GM12874 (cell line): ENCODE measurements around the gene MYH10.

Source experiments
- CTCF ChIP-seq: IDR thresholded peaks from 2 replicates; pipeline ENCODE4 v1.5.1; 2011; ENCODE audit warnings: low read depth, mild to moderate bottlenecking, control low read depth, low read length, moderate library complexity; ENCODE audit not compliant: insufficient read depth

The MYH10 gene

GRCh38 chr17:8455665-8456209, 174.8 kb downstream of the MYH10 start:
- no peak for TF ChIP-seq CTCF

DNA sequence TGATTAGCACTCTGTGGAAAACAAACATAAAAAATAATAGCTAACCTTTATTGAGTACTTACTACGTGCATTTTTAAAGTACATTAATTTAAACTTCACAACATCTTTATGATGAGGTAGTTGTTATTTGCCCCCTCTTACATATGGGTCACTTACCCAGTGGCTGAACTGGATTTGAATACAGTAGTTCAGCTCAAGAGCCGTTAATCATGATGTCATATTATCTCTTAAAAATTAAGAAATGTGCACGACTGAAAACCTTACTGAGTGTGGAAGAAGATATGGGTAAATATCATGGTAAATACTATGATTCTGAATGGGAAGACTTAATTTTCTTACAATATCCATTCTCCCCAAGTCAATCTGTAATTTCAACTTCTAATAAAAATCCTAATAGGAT, 177.2 kb downstream of the MYH10 start:
- TF ChIP-seq CTCF, result no peak

DNA sequence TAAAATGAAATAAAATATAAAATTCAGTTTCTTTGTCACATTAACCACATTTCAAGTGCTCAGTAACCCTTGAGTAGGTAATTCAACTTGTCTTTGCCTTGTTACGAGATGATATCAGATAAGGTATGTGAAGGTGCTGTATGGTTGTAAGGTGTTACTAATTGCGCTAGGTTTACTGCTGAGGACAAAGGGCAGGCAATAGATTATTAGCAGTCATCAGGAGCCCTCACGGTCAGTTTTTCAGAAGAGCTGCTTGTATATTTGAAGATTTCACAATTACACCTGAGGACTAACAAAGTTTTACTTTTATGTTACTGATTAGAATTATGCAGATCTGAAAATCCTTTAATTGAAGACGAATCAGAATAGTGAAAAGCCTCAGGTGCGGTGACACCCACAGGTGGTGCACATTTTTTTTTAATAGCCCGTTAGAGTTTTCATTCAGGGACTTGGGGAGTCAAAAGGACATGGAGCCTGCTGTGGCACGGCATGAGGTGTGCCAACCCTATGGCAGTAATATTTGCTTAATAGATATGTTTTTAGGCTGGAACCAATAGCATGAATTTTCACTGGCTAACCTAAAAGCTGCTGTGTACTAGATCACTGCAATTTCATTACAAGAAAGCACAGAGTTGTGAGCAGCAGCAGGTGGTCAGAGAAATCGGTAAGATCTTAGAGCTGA, 178.5 kb downstream of the MYH10 start:
- no peak for TF ChIP-seq CTCF

GRCh38 chr17:8448310-8448709, 182.2 kb downstream of the MYH10 start:
- no peak for TF ChIP-seq CTCF

- no peak for TF ChIP-seq CTCF
Measured at GRCh38 chr17:8447799-8448198, 182.7 kb downstream of the MYH10 start.

DNA sequence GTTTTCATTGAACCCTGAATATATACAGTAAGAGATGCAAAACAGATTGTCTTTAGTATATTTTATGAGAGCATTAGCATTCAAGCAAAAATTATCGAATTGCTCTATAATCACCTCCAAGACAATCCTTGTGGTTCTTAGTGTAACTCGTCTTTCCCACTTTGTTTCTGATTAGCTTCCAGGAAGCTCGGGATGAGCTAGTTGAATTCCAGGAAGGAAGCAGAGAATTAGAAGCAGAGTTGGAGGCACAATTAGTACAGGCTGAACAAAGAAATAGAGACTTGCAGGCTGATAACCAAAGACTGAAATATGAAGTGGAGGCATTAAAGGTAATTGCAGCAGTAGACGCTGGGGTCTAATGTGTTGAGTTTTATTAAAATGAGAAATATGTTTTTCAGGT, 185.0 kb downstream of the MYH10 start:
- no peak for TF ChIP-seq CTCF

DNA sequence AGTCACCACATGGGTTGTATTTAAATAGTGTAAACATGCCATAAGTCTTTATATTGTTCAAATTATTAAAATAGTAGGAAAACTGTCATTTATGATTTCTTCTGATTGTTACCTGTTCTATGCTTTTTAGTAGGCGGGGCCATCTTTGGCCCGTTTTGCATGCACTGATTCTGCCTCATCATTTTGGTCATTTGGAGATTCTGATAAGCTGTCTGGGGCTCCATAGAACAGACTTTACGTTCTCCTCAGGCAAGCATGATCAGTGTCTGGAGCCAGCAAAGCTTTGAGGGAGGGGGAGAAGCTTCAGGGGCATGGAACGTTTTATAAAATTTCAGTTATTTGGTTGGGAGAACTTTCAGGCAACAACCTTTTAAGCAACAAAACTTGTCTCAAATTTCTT, 186.0 kb downstream of the MYH10 start:
- TF ChIP-seq CTCF, result no peak
